Adrenal gland (tissue), 5 donors: Measurements from ENCODE around the gene IL9.

Experiments used
- POLR2A ChIP-seq, 2 donors: fragments of 450-650 bp; IDR thresholded peaks; one replicate each; pipeline ENCODE4 v1.6.1; 2017; ENCODE audit warnings: antibody characterized with exemption in 2 of 2, mild to moderate bottlenecking in 2 of 2, moderate library complexity in 1 of 2
- TF ChIP-seq, protein P1 (sequence below), 6 experiments: fragments of 450-650 bp in 4 of 6; fragments of 200-600 bp in 2 of 6; sonication (generic) in 1 of 6; IDR thresholded peaks; 1 replicate in 5 of 6; 2 replicates in 1 of 6; pipeline versions ENCODE4 v1.5.1 to v1.8.0; 2016 to 2021; ENCODE audit warnings: antibody characterized with exemption in 6 of 6, mild to moderate bottlenecking in 2 of 6, moderate library complexity in 1 of 6
- donor health status: DM: no; HTN: no; CAD: no.

DNA sequence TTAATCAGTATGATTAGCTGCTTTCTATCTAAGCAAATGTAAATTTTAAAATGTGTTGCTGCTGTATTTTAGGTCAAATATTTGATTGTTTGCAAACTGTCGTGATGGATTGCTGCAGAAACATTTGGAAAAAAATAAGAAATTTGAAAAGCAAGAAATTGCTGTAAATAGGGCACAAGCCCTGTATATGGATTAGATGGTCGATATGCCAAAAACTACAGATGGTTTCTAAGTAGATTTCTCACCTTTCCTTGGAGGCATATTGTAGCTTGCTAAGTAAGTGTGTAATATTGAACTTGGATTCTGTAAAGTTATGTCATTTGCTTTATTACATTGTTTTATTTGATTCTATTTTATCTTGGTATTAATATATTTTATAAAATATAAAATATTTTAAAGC is 46.1 kb upstream of the IL9 start:
- TF ChIP-seq, protein P1, sequence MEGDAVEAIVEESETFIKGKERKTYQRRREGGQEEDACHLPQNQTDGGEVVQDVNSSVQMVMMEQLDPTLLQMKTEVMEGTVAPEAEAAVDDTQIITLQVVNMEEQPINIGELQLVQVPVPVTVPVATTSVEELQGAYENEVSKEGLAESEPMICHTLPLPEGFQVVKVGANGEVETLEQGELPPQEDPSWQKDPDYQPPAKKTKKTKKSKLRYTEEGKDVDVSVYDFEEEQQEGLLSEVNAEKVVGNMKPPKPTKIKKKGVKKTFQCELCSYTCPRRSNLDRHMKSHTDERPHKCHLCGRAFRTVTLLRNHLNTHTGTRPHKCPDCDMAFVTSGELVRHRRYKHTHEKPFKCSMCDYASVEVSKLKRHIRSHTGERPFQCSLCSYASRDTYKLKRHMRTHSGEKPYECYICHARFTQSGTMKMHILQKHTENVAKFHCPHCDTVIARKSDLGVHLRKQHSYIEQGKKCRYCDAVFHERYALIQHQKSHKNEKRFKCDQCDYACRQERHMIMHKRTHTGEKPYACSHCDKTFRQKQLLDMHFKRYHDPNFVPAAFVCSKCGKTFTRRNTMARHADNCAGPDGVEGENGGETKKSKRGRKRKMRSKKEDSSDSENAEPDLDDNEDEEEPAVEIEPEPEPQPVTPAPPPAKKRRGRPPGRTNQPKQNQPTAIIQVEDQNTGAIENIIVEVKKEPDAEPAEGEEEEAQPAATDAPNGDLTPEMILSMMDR (IDR thresholded peaks at IDR 0.05) = no peak
- TF ChIP-seq POLR2A (IDR thresholded peaks at IDR 0.05) = no peak
